GM19193 (cell line): ENCODE measurements around the gene ADAR.
A peak's percentile ranks its signal among the peaks of the same experiment; 100 is the strongest.

Experiments
- POLR2A ChIP-seq: IDR thresholded peaks from 4 replicates; pipeline ENCODE4 v1.6.1; 2011; ENCODE audit not compliant: insufficient read depth, insufficient read length; ENCODE audit errors: extremely low read depth

Gene ADAR

DNA sequence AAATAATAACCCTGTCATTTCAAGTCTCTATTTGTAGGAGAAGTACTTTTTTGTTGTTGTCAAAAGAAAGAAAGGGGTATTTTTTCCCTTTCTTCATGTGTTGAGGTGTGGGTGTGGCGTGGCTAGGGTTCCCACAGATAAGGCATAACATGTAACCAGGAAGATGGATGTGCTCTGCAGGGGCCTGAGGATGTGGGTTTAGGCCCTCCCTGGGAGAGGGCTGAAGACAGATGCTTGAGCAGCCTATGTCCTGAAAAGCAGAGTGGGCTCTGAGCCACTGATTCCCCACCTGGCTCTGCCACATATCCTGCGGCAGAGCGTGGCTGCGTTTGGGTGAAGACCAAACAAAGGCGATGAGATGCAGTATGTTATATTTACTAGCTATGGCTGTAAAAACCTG is 13.9 kb upstream of the ADAR start:
- no peak for TF ChIP-seq POLR2A

DNA sequence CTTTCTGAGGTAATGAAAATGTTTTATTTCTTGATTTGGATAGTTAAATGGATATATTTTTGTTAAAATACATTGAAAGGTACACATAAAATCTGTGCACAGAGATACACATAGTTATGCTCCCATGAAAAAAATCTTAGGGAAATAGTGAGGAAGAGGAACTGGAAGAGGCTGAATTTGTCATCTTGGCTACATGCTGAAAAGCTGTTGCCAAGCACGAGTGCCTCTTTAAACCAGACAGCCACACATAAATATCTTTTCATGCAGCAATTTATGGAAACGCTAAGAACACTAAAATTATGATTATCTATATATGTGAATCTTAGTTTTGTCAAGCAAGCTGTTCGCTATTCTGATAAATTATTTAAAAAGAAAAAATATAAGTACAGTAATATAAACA is 12.8 kb upstream of the ADAR start:
- TF ChIP-seq POLR2A = no peak

DNA sequence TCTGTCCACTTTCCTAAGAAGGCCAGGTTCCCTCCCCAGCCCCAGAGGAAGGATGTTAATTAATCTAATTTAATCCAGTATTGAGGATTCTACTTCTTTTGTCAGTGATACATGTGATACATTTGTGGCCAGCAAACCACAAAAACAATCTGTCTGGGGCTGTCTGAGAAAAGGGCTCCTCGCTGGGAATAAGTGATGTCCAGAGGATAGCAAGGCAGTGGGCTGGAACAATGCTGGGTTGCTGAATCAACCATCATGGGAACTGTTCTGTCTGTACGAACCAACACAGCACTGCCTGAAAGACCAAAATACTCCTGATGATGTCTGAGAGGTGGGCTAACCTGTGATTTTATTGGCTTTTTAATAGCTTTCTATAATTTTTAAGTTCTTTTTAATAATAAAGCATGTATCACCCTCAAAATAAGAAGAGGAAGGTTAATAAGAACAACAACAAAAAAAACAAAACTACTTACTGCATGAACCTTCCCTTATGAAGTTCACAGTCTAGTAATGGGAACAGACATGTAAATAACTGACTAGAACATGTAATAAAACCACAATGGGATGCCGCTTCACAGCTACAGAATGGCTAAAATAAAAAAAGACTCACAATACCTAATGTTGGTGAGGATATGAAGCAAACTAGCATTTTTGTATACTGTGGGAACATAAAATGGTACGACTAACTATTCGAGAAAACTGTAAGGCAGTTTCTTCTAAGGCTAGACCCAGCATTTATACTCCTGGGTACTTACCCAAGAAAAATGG is 11.4 kb upstream of the ADAR start:
- no peak for TF ChIP-seq POLR2A

DNA sequence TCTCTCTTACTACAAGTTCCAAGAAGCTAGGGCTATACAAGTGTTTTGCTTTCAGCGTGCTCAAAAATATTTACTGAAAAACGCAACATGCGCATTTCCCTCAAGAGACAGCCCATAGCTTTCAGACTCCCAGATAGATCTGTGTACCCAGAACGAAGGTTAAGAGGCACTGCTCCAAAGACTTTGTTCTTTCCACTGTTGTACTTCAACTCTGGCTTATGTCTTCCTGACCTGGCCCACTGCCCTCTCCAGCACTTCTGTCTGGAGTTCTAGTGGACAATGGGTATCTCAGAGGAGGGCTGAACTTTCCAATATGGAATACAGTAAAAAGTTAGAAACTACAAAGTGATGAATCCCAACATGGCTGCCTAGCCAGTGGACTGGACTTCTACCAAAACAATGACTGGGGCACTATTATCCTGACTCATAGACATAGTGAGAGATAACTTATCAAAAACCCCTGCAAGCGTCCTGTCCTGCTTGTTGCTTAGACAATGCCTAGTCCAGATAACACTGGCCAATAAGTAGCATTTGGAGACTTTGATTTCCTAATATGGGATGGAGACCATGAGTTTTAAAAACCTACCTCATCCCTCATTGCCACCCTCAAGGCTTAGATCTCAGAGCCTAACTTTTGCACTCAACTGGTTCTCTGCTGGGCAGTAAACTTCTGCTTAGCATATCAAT is 8.8 kb upstream of the ADAR start:
- TF ChIP-seq POLR2A = no peak

DNA sequence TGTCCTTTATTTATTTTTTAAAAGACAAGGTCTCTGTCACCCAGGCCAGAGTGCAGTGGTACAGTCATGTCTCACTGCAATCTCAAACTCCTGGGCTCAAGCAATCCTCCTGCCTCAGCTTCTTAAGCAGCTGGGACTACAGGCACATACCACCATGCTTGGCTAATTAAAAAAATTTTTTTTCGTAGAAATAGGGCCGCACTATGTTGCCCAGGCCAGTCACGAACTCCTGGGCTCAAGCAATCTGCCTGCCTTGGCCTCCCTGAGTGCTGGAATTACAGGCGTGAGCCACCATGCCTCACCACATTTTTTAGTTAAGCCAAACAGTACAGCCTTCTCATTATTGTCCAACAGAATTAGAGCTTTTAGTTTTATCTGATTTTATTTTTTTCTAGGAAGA is 7.4 kb upstream of the ADAR start:
- no peak for TF ChIP-seq POLR2A

DNA sequence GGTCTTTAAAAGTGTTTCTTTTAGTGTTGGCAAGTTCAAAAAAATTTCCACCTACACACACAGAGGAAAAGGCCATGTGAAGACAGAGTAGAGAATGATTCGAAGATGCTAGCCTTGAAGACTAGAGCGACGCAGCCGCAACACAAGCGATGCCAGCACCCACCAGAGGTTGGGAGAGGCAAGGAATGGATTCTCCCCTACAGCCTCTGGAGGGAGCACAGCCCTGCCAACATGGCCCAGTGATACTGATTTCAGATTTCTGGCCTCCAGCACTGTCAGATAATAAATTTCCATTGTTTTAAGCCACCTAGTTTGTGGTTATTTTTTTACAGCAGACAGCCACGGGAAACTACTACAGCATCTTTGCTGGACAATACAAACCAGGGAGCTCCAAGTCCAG is 6.9 kb upstream of the ADAR start:
- TF ChIP-seq POLR2A = no peak

DNA sequence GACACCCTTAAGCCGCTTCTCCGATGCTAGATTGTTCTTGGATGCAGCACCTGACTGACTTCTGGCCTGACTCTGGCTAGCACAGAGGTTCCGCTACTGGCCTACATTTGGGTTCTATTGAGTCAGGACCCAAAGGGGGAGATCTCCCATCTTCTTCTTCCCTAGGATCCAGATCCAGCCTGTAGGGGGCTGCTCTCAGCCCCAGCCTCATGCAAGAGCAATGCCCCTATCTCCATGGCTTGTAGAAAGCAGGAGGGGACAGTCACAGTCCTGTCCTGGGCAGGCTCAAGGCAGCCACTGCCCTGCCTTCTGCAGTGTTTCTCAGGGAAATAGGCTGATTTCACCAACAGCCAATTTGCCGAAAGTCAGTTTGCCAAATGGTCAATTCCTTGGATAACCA is 6.3 kb upstream of the ADAR start:
- no peak for TF ChIP-seq POLR2A

DNA sequence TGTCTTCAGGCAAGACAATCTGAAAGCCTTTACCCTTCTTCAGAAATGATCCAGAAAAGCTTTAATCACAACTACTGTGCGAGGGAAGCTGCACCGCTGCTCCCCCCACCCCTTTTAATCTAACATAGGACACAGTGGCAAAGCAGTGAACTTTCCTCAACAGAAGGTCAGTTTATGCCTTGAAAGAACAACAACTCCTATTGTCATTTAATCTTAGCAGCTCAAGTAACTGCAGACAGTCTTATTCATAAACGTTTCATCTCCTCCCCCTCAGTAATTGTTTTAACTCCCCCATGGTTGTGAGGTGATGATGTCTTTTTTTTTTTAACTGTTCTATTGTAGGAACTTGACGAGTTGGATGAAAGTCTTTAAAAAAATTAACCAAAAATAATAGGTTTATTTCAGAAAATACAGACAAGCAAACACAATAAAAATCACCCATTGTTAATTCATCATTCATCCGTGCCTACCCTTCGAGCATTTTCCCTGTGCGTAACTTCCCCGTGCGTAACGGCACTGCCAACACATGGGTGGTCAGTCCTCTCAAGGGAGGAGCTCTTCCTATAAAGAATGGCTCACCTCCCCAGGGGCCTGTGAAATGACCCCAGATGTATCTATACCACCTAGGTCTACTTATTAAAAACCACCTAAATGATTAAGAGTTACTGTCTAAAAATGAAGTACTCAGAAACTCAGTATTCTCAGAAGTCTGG is 3.3 kb upstream of the ADAR start:
- TF ChIP-seq POLR2A = no peak

DNA sequence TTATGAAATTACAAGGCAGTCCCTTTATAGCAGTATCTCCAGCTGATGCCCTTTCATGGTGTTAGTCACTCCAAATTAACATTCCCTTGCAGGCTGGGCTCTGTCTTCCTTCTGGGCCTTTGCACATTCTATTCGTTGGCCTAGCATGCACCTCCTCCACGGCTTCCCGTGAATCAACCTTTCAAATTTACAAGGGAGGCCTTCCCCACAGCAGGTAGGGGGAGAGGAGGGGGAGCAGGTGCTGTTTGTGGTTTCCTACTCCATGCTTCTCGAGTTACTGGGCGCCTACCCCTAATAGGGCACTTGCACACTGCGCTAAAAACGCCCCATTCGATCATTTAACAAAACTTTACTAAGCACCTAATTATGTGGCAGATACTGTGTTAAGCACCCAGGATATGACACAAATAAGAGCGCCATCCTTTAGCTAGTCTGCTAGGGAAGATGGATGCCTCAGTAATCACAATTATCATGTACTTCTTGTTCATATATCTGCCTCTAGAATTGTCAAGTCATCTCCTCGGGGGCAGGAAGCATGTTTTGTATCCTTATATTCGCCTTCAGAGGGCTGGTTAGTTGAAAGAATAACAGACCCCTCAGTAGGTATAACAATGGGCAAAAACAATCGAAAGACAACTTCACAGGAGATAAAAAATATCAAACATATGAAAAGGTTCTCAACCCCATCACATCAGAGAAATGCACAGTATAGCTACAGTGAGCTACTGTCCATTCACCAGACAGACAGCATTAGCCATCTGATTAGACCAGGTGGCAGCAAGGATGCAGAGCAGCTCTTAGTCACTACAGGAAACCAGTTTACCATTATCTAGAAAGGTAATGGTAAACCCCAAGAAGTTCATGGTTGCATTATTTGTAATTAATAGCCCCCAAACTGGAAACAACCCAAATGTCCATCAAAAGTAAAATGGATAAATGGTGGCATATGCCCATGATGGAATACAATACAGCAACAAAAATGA is 1.7 kb upstream of the ADAR start:
- TF ChIP-seq POLR2A = no peak

DNA sequence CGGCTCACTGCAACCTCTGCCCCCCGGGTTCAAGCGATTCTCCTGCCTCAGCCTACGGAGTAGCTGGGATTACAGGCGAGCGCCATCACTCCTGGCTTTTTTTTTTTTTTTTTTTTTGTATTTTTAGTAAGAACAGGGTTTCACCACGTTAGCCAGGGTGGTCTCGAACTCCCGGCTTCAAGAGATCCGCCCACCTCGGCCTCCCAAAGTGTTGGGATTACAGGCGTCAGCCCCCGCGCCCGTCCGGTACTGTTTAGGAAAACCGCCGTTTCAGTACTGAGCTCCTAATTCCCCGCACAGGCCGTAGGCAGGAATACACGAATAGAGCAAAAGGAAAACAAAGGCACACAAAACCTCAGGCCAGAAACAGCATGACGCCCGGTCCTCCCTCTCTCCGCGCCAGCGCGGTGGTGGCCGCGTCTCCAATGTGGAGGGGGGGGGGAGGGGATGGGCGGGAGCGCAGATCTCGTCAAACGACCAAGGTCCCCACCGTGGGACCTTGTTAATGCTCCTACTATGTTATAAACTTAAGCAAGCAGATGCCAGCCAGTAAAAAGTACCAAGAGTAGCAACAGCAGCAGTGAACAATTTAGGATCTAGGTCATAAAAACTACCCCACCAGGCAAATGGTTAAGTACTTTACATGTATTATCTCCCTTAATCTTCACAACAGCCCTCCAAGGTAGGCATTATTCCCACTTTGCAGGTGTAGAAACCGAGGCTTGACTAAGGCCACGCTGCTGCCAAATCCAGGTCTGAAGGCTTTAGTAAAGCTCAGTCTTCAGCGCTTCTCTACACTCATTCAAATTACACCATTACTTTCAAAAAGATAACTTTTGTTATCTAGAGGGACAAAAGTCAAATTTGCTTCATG is 648 bp upstream of the ADAR start:
- peak; percentile 16 for TF ChIP-seq POLR2A

DNA sequence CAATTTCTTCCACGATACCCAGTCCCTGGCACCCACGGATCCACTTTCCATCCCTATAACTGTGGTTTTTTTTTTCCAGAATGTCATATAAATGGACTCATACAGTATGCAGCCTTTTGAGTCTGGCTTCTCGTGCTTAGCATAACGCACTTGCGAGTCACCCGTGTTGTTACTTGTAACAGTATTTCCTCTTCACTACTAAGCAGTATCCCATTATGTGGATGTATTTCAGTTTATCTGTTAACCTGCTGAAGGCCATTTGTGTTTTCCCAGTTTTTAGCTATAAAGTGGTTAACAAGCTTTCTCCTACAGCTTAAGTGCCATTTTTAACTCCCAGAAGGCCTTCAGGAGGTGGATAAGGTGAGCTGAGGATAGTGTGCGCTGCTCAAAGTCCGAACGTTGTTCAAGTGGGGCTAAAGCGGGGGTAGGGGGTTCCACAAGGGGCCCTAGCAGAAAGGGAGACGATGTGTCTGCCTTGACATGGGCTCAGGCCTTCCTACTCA is 829 bp downstream of the ADAR start:
- no peak for TF ChIP-seq POLR2A

DNA sequence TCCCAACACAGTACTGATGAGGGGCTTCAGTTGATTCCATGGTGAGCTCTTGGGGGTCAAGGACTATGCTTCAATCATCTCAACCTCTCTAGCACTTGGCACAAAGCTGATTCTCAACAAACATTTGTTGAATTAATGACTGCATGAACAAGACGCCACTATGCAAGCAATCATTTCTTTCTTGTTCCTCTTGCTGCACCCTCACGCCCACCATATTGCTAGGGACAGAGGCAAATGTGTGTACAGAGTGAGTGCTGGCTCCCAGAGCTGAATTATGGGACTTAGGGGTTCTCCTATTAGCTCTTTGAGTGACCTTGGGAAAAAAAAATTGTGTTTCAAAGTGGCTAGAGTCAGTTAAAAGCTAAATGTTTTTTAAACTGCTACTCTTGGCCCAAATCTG is 2.5 kb downstream of the ADAR start:
- no peak for TF ChIP-seq POLR2A

DNA sequence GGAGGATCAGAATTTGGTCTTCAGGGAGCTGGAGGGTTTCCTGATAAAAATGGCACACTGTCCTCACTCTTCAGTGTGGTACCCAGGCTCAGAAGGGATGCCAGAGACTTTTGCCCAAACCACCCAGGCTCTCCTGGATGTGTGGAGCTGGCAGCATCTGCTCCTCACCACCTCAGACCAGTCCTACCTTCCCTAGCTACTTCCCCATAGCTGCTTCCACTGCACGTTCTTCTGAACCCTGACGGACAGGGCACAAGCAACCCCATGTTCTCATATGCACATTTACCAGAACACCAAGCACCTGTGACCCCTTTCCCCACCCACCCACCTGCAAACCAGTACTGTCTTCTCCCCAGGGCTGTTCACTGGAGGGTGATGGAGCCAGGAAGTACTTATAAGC is 4.7 kb downstream of the ADAR start:
- TF ChIP-seq POLR2A = no peak

DNA sequence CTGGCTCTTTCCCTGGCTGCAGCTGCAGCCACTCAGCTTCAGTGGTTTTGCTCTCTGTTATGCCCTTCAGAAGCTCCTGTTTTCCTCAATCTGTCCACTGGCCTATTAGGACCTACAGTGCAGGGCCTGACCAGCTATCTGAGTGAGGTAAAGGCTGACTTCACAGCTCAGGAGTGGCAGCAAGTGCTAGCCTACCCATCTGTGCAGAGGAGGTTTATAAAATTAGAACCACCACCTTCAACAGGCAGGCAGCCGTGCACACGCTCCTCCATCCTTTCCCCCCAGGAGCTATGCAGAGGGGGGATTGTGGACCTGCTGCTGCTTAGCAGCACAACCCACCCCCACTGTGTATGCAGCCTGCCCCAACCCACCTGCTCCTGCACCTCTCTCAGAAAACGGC is 8.3 kb downstream of the ADAR start:
- no peak for TF ChIP-seq POLR2A

DNA sequence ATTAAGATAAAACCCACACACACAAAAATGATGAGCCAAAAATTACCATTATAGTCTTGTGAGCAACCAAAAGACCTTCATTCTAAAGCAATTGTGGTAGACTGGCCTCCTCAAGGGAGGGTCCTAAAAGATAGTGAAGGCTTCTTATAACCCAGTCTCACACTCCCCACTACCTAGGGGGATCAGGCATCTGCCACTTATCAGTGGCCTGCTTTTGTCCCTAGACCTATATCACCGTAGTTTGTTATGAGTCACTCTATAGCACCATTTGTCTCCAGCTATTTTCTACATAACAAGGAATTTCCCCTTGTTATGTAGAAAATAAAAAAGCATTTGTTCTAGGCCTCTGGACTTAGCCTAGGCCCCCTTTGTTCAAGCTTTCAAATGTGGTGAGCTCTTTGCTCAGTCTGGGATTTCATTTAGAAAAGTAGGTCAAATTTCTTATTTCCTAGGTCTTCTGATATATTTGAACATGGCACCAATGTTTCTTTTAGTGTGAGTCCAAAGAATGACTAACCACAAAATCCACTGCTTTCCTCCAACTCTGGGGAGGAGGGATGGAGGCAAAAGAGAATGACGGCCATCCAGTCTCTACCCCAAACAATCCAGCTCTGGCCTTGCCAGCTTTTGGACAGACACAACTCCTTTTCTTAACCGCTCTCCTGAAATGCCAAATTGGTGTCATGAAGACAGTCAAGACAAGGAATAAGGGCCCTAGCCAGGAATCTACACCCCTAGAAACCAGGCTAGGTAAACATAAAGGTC is 8.9 kb downstream of the ADAR start:
- no peak for TF ChIP-seq POLR2A
